ENCODE data around the gene PARD6G.

DNA sequence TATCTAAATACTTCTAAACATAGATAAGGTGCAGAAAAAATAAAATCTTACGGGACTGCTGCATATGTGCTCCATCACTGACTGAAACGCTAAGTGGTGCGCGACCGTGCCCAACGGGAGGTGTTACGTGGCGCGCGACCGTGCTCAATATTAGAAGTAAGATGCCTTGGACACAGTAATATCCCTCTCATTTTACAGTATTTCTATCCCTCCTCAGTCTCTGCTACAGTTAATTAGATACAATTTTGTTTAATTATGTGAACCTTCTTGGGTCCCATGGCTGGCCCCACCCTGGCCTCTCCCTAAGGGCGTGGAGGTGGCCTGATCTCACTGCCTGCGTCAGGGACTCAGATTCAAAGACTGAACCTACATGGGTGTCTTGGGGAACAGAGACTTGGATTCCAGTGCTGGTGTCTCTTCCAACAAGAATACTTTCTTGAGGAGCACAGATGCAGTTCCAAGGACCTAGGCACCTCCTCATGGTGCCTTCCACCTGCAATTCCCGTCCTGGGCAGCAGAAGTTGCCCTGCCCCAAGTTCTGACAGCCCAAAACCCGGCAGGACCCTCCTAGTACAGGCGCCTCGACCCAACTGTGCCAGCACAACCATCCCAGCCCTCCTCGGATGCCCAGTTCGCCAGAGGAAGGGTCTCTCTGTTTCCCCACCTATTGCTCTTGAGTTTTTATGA lies 59.2 kb downstream of the PARD6G start:
- TF ChIP-seq ETV6 (IDR thresholded peaks at IDR 0.05; ENCODE audit: borderline replicate concordance in 1 of 2, low read depth in 2 of 2, low read length in 1 of 2) (no peak), ETV6 (CRISPR knock-in tag; IDR thresholded peaks at IDR 0.05; ENCODE audit: borderline replicate concordance) (no peak), ZNF644 (tag; IDR thresholded peaks at IDR 0.05; ENCODE audit: low read depth) (no peak)
- TF ChIP-seq, protein P1, sequence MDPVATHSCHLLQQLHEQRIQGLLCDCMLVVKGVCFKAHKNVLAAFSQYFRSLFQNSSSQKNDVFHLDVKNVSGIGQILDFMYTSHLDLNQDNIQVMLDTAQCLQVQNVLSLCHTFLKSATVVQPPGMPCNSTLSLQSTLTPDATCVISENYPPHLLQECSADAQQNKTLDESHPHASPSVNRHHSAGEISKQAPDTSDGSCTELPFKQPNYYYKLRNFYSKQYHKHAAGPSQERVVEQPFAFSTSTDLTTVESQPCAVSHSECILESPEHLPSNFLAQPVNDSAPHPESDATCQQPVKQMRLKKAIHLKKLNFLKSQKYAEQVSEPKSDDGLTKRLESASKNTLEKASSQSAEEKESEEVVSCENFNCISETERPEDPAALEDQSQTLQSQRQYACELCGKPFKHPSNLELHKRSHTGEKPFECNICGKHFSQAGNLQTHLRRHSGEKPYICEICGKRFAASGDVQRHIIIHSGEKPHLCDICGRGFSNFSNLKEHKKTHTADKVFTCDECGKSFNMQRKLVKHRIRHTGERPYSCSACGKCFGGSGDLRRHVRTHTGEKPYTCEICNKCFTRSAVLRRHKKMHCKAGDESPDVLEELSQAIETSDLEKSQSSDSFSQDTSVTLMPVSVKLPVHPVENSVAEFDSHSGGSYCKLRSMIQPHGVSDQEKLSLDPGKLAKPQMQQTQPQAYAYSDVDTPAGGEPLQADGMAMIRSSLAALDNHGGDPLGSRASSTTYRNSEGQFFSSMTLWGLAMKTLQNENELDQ (CRISPR knock-in tag; IDR thresholded peaks at IDR 0.05; ENCODE audit: borderline replicate concordance) = no peak
